GM18519 (cell line): ENCODE data around the gene NMNAT1.
"Not testable (repeated sequence)": the region's sequence is repeated elsewhere in the genome, so short reads cannot be mapped to it uniquely, and the experiment has no call there.

ENCODE experiments used
- ATAC-seq: cut with Tn5 transposase; IDR thresholded peaks from one replicate; pipeline ENCODE4 v1.9.1; 2021; ENCODE audit warnings: mild to moderate bottlenecking, moderate library complexity; ENCODE audit not compliant: unreplicated experiment, low FRiP score

NMNAT1 gene

GRCh38 chr1:9942939-9943788, at the start of gene NMNAT1, which contains the start of gene LZIC:
Gene NMNAT1, plus strand, starts transcription at chr1:9943475. Its CDS starts 28,599 bp downstream, at chr1:9972074.
Gene LZIC, minus strand, starts transcription at chr1:9943391. Its CDS starts 6,772 bp downstream, at chr1:9936619.
- ATAC-seq, result peak; percentile 63

DNA sequence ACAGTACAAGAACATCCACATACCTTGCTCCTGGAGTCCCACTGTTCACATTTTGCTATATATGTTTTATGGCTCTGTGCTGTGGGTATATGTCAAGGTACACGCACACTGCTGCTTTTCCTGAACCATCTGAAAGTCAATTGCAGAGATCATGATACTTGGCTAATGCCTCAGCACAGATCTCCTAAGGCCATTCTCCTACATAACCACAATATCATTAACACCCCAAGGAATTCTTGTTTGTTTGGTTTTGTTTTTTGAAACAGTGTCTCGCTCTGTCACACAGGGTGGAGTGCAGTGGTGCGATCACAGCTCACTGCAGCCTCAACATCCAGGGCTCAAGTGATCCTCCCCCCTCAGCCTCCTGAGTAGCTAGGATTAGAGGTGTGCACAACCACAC, 49.2 kb upstream of the NMNAT1 start:
- no peak for ATAC-seq

DNA sequence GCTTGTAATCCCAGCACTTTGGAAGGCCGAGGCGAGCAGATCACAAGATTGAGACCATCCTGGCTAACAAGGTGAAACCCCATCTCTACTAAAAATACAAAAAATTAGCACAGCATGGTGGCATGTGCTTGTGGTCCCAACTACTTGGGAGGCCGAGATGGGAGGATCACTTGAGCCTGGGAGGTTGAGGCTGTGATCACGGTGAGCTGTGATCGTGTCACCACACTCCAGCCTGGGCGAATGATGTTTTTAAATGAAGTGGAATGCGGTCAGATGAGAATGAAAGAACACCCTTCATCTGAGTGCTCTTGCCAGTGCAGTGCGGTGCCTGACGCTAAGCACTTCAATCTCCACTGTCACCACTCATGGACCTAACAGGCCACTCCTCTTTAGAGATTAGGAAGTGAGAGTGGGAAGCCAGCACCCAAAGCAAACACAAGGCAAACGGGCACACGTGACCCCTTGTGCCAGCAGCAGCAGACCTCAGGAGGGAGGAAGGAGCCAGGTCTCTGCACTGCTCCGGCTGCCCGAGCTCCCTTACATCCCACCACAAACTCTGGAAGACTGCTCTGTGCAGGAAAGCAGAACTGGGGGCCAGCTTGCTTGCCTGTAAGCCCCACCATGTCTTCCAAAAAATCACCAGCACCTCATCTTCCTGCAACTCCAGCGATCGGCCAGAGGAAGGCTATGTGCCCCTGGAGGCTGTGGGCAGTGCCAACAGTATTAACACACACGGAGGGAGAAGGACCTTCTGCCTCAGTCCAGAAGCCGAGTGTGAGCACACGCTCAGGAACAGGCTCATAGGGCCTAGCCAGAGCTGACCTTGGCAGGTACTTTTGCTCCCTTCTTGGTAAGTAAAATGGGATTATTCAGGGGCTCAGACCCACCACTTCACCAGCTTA, 42.9 kb upstream of the NMNAT1 start:
- ATAC-seq, result no peak

- ATAC-seq, result no peak
Measured at GRCh38 chr1:9901148-9902059, 41.9 kb upstream of the NMNAT1 start.

DNA sequence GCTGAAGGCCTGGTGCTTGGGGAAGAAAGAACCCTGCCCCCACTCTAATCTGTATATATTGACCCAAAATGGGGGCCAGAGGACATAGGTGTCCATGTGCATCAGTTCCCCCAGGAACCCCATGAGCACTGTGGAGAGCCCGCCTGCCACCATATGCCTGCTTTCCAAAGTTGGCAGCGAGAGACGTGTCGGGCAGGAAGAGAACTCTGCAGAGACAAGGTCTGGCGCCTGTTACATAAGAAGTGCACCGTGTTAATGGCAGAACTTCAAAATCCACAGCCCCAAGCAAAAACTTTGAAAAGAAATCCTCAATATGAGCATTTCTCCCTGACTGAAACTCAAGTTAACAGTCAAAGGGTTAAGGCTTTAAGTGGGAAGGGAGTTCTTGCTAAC, 41.2 kb upstream of the NMNAT1 start:
- ATAC-seq, result no peak

GRCh38 chr1:9903801-9904527, 39.3 kb upstream of the NMNAT1 start:
- no peak for ATAC-seq

DNA sequence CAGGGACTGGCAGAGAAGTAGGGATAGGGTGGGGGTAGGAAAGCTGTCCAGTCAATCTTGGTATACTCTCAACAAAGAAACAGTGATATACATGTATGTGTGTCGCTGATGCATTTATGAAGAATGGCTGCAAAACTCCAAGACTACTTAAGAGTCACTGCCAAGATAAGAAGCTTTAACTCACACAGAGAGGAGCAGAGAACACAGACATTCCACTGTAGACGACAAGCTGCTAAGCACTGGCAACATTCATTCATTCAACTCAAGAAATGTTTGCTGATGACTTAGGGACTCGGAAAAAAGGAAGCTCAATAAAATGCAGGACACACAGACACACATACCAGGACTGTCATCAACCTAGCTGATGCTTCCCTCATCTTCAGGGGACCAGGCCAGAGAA, 38.7 kb upstream of the NMNAT1 start:
- ATAC-seq, result no peak

DNA sequence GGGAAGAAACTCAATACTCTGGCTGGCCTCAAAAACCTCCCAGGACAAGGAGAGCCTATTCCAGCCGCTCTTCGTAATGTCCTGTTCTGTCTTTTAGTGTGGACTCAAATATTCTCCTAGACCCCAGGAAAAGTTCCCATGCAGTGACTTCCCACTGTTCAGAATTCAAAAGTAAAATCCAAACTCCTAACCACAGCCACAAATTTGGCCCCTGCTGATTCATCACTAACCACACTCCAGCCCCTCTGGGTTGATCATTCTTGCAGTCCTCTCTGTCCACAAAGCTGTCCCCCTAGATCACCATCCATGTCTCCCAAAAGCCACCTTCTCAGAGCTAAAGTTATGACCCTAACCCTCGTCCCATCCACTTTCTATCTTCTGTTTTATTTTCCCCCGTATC, 38.3 kb upstream of the NMNAT1 start:
- no peak for ATAC-seq

- ATAC-seq, result no peak
Measured at GRCh38 chr1:9906466-9906865, 36.8 kb upstream of the NMNAT1 start.

- no peak for ATAC-seq
Measured at GRCh38 chr1:9907441-9907840, 35.8 kb upstream of the NMNAT1 start.

DNA sequence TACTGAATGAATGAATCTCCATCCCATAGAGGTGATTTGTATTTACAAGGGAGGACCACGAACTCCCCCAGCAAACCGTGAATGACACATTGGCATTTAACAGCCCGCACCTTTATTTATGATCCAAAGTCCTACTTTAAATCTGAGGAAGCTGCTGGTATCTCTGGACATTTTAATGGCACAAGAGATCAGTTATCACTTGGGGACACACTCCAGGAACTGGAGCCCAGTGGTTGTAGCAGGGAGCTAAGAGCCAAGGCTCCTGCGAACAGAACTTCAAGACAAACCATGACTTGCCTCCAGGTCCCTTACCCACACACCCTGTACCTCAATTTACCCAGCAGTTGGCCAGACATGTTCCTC, 34.4 kb upstream of the NMNAT1 start:
- ATAC-seq, result no peak

GRCh38 chr1:9909234-9910046, 33.8 kb upstream of the NMNAT1 start:
- ATAC-seq, result no peak

DNA sequence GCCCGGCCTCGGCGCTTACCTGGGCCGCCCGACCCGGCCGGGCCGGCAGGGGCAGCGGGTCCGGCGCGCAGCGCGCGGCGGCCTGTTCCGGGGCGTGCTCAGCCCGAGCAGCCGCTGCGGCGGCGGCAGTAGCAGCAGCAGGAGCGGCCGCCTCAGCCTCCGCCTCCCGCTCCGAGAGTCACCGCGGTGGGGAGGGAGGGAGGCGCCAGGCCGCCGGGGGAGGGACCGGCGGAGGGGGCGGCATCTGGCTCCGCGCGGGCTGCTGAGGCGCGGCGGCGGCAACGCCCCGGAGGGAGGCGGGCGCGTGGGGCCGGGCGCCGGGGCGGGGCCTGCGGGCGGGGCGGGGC, 33.2 kb upstream of the NMNAT1 start, which contains the start of gene CTNNBIP1:
Gene CTNNBIP1 (minus strand): TSS at position 194 of the 347 bp plus-strand sequence. CDS start 38,205 bp downstream, outside the sequence.
- ATAC-seq, result peak; percentile 80

DNA sequence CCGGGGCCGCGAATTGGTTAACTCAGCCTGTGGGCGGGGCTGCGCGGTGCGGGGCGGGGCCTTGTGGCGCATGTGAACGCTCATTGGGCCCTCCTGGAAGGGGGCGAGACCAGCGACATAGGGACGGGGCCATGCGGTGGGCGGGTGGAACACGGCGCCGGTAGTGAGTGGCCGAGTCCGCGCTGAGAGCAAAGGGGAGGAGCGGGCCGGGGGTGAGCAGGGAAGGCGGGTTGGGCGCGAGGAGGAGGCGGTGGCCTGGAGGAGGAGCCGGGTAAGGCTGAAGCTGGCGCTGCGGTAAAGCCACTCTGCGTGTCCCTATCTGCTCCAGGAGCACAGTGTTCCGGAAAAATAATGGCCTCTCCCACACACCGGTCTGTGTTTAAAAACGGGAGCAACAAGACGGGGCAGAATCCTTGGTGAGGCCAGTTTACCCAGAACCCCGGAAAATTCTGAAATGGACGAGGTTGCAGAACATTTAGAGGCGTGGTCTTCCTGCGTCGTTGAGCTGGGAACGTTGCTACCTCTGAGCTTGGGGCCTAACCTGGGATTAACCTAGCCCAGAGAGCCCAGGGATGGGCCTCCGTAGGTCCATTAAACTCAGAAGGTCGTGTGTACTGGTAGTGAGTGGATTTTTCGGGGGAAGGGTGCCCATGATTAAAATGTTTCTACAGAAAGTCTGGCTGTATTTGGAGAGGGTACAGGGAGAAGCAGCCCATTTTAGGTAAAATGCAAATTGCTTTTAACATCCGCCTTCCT, 32.7 kb upstream of the NMNAT1 start:
- ATAC-seq, result peak; percentile 78

- no peak for ATAC-seq
Measured at GRCh38 chr1:9912264-9912936, 30.9 kb upstream of the NMNAT1 start.

GRCh38 chr1:9914610-9914937, 28.7 kb upstream of the NMNAT1 start:
- ATAC-seq, result no peak

DNA sequence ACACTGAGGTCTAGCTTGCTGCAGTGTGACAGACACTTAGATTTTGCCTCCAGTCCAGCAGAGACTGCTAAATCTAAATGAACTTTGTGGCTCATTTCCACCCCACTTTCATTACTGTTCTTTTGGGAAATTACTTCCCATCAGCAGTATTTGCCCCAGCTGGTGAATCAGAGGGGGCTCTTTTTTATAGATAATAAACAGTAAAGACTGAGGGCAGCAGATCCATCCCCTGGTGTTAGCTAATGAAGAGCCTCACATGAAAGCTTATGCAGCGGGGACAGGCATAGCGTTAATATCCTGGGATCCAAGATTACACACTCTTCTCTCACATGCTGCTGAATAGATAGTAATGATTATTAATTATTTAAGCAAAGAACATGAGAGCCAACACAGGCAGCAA, 26.8 kb upstream of the NMNAT1 start:
- ATAC-seq, result no peak

GRCh38 chr1:9917495-9917894, 25.8 kb upstream of the NMNAT1 start:
- not testable (repeated sequence) for ATAC-seq
